HepG2 (cell line): ENCODE data around the gene SCRT2. TPM values are rescaled to one million over a fixed set of nuclear protein-coding genes. Genes with fewer than 3 reads are reported as not detected.

Experiments used
- ATRX ChIP-seq: sonication (generic); formaldehyde crosslinking; IDR thresholded peaks from 2 replicates; pipeline ENCODE4 v1.4.0; 2020; ENCODE audit warnings: missing genetic modification reagents, borderline replicate concordance
- HOXA3 ChIP-seq: sonication (generic); formaldehyde crosslinking; IDR thresholded peaks from 2 replicates; pipeline ENCODE4 v1.5.0; 2020; ENCODE audit warnings: missing genetic modification reagents
- KLF11 ChIP-seq: IDR thresholded peaks from 2 replicates; pipeline ENCODE4 v1.6.1; 2016; ENCODE audit warnings: missing compliant biosample characterization
- KLF13 ChIP-seq: sonication (generic); formaldehyde crosslinking; IDR thresholded peaks from 2 replicates; pipeline ENCODE4 v1.4.0; 2020; ENCODE audit warnings: mild to moderate bottlenecking, missing genetic modification reagents
- PCBP2 ChIP-seq: fragments of 200-400 bp; formaldehyde crosslinking; optimal IDR thresholded peaks from 2 replicates; pipeline ENCODE3; 2018; ENCODE audit warnings: low read length, low read depth; ENCODE audit not compliant: poor library complexity, severe bottlenecking
- REL ChIP-seq: sonication (generic); formaldehyde crosslinking; conservative IDR thresholded peaks from 2 replicates; pipeline ENCODE4 v1.8.0; 2022; ENCODE audit warnings: mild to moderate bottlenecking, missing genetic modification reagents, moderate library complexity
- RFX1 ChIP-seq: fragments of 450-650 bp; IDR thresholded peaks from 2 replicates; pipeline ENCODE4 v1.6.1; 2017
- SMYD3 ChIP-seq: sonication (generic); formaldehyde crosslinking; IDR thresholded peaks from 2 replicates; pipeline ENCODE4 v1.8.1; 2023; ENCODE audit warnings: mild to moderate bottlenecking, missing genetic modification reagents
- TAF1 ChIP-seq: sonication (generic); formaldehyde crosslinking; IDR thresholded peaks from 2 replicates; pipeline ENCODE4 v1.4.0; 2020; ENCODE audit warnings: missing genetic modification reagents
- XRCC5 ChIP-seq: fragments of 200-400 bp; formaldehyde crosslinking; optimal IDR thresholded peaks from 2 replicates; pipeline ENCODE3; 2017; ENCODE audit warnings: mild to moderate bottlenecking, low read length
- ZFP82 ChIP-seq: sonication (generic); formaldehyde crosslinking; IDR thresholded peaks from 2 replicates; pipeline ENCODE4 v1.5.1; 2020; ENCODE audit warnings: mild to moderate bottlenecking, missing genetic modification reagents, borderline replicate concordance
- ZNF235 ChIP-seq: sonication (generic); formaldehyde crosslinking; IDR thresholded peaks from 2 replicates; pipeline ENCODE4 v1.8.1; 2023; ENCODE audit warnings: mild to moderate bottlenecking, missing genetic modification reagents, borderline replicate concordance
- ZNF703 ChIP-seq: sonication (generic); formaldehyde crosslinking; IDR thresholded peaks from 2 replicates; pipeline ENCODE4 v1.5.1; 2020; ENCODE audit warnings: missing genetic modification reagents, mild to moderate bottlenecking, moderate library complexity, borderline replicate concordance
- ZNF782 ChIP-seq: sonication (generic); formaldehyde crosslinking; IDR thresholded peaks from 2 replicates; pipeline ENCODE4 v1.4.0; 2020; ENCODE audit warnings: missing genetic modification reagents, mild to moderate bottlenecking, borderline replicate concordance
- polyA plus RNA-seq, 8 experiments: library from polyadenylated mRNA; depleted of rRNA in 3 of 8; stranded (reverse) in 7 of 8; unstranded in 1 of 8; fragments of >200 nt; fragmentation: Illumina TruSeq in 4 of 8; extraction: Trizol in 4 of 8; gene quantifications; 2 replicates each; pipeline versions ENCODE4 v1.2.1 to v1.2.3, GENCODE V29; 2011 to 2016; ENCODE audit warnings: low read depth in 4 of 8, missing spikeins in 1 of 8, mixed read lengths in 1 of 8; ENCODE audit not compliant: insufficient read depth in 1 of 8
- total RNA-seq, 5 experiments: library from RNA; depleted of rRNA; stranded (reverse); fragments of >200 nt; fragmentation: Illumina TruSeq; extraction: Trizol; gene quantifications; 2 replicates each; pipeline ENCODE4 v1.2.3, GENCODE V29; 2016; ENCODE audit warnings: low read depth in 1 of 5
- TF ChIP-seq, protein P1 (sequence below): sonication (generic); formaldehyde crosslinking; IDR thresholded peaks from 2 replicates; pipeline ENCODE4 v1.5.0; 2020; ENCODE audit warnings: mild to moderate bottlenecking, missing genetic modification reagents, borderline replicate concordance
- TF ChIP-seq, protein P2 (sequence below): sonication (generic); formaldehyde crosslinking; IDR thresholded peaks from 2 replicates; pipeline ENCODE4 v1.5.1; 2020; ENCODE audit warnings: mild to moderate bottlenecking, missing genetic modification reagents, borderline replicate concordance
- TF ChIP-seq, protein P3 (sequence below): sonication (generic); formaldehyde crosslinking; IDR thresholded peaks from 2 replicates; pipeline ENCODE4 v1.9.0; 2021; ENCODE audit warnings: missing genetic modification reagents, borderline replicate concordance
- TF ChIP-seq, protein P4 (sequence below): sonication (generic); formaldehyde crosslinking; IDR thresholded peaks from 2 replicates; pipeline ENCODE4 v1.8.0; 2022; ENCODE audit warnings: mild to moderate bottlenecking, missing genetic modification reagents; ENCODE audit not compliant: insufficient replicate concordance
- TF ChIP-seq, protein P5 (sequence below): sonication (generic); formaldehyde crosslinking; conservative IDR thresholded peaks from 2 replicates; pipeline ENCODE4 v1.4.0; 2020; ENCODE audit warnings: missing genetic modification reagents

The SCRT2 gene
- total and polyA plus RNA-seq, 2 of the 13 experiments (the other 11 are each of a cell fraction or from before 2014, with no cell fraction given) = not detected

DNA sequence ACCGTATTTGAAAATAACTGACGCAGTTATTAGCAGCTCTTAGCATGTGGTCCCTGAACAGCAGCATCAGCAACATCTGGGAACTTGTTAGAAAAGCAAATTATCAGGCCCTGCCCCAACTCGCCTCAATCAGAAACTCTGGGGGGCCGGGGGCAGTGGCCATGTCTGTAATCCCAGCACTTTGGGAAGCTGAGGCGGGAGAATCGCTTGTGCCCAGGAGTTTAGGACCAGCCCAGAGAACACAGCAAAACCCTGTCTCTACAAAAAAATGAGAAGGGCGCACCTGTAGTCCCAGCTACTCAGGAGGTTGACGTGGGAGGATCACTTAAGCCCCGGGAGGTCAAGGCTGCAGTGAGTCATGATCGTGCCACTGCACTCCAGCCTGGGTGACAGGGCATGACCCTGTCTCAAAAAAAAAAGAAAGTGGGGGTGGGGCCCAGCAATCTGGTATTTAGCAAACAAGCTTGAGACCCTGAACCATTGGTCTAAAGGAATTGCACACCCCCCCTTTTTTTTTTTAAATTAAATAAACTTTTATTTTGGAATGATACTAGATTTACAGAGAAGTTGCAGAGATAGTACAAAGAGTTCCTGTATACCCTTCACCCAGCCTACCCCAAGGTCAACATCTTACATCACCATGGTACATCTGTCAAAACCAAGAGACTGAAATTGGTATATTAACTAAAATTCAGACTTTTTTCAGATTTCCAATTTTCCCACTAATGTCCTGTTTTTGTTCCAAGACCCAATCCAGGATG lies 29.3 kb downstream of the SCRT2 start (continued):
- TF ChIP-seq TAF1 (CRISPR knock-in tag) = no peak
- no peak for TF ChIP-seq REL (CRISPR knock-in tag)
- TF ChIP-seq ZNF782 = no peak
- no peak for TF ChIP-seq ZNF703 (CRISPR knock-in tag)
- no peak for TF ChIP-seq HOXA3 (CRISPR knock-in tag)
- no peak for TF ChIP-seq ZNF235 (CRISPR knock-in tag)
- no peak for TF ChIP-seq PCBP2
- TF ChIP-seq, protein P1, sequence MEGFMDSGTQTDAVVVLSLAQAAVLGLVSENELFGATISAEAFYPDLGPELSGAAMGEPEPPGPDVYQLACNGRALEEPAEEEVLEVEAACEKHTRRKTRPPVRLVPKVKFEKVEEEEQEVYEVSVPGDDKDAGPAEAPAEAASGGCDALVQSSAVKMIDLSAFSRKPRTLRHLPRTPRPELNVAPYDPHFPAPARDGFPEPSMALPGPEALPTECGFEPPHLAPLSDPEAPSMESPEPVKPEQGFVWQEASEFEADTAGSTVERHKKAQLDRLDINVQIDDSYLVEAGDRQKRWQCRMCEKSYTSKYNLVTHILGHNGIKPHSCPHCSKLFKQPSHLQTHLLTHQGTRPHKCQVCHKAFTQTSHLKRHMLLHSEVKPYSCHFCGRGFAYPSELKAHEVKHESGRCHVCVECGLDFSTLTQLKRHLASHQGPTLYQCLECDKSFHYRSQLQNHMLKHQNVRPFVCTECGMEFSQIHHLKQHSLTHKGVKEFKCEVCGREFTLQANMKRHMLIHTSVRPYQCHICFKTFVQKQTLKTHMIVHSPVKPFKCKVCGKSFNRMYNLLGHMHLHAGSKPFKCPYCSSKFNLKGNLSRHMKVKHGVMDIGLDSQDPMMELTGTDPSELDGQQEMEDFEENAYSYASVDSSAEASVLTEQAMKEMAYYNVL (CRISPR knock-in tag) = no peak
- no peak for TF ChIP-seq ATRX (CRISPR knock-in tag)
- TF ChIP-seq KLF11 = no peak
- TF ChIP-seq KLF13 (CRISPR knock-in tag) = no peak
- TF ChIP-seq XRCC5 = no peak
- no peak for TF ChIP-seq RFX1
- no peak; the same call in 1 of the 2 replicates for TF ChIP-seq SMYD3 (CRISPR knock-in tag)
- TF ChIP-seq, protein P2, sequence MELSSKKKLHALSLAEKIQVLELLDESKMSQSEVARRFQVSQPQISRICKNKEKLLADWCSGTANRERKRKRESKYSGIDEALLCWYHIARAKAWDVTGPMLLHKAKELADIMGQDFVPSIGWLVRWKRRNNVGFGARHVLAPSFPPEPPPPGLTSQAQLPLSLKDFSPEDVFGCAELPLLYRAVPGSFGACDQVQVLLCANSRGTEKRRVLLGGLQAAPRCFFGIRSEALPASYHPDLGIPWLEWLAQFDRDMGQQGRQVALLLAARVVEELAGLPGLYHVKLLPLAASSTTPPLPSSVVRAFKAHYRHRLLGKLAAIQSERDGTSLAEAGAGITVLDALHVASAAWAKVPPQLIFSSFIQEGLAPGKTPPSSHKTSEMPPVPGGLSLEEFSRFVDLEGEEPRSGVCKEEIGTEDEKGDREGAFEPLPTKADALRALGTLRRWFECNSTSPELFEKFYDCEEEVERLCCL (CRISPR knock-in tag) = no peak
- TF ChIP-seq, protein P3, sequence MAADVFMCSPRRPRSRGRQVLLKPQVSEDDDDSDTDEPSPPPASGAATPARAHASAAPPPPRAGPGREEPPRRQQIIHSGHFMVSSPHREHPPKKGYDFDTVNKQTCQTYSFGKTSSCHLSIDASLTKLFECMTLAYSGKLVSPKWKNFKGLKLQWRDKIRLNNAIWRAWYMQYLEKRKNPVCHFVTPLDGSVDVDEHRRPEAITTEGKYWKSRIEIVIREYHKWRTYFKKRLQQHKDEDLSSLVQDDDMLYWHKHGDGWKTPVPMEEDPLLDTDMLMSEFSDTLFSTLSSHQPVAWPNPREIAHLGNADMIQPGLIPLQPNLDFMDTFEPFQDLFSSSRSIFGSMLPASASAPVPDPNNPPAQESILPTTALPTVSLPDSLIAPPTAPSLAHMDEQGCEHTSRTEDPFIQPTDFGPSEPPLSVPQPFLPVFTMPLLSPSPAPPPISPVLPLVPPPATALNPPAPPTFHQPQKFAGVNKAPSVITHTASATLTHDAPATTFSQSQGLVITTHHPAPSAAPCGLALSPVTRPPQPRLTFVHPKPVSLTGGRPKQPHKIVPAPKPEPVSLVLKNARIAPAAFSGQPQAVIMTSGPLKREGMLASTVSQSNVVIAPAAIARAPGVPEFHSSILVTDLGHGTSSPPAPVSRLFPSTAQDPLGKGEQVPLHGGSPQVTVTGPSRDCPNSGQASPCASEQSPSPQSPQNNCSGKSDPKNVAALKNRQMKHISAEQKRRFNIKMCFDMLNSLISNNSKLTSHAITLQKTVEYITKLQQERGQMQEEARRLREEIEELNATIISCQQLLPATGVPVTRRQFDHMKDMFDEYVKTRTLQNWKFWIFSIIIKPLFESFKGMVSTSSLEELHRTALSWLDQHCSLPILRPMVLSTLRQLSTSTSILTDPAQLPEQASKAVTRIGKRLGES = no peak
- TF ChIP-seq, protein P4, sequence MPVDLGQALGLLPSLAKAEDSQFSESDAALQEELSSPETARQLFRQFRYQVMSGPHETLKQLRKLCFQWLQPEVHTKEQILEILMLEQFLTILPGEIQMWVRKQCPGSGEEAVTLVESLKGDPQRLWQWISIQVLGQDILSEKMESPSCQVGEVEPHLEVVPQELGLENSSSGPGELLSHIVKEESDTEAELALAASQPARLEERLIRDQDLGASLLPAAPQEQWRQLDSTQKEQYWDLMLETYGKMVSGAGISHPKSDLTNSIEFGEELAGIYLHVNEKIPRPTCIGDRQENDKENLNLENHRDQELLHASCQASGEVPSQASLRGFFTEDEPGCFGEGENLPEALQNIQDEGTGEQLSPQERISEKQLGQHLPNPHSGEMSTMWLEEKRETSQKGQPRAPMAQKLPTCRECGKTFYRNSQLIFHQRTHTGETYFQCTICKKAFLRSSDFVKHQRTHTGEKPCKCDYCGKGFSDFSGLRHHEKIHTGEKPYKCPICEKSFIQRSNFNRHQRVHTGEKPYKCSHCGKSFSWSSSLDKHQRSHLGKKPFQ (CRISPR knock-in tag) = no peak
- TF ChIP-seq ZFP82 (CRISPR knock-in tag) = no peak
- TF ChIP-seq, protein P5, sequence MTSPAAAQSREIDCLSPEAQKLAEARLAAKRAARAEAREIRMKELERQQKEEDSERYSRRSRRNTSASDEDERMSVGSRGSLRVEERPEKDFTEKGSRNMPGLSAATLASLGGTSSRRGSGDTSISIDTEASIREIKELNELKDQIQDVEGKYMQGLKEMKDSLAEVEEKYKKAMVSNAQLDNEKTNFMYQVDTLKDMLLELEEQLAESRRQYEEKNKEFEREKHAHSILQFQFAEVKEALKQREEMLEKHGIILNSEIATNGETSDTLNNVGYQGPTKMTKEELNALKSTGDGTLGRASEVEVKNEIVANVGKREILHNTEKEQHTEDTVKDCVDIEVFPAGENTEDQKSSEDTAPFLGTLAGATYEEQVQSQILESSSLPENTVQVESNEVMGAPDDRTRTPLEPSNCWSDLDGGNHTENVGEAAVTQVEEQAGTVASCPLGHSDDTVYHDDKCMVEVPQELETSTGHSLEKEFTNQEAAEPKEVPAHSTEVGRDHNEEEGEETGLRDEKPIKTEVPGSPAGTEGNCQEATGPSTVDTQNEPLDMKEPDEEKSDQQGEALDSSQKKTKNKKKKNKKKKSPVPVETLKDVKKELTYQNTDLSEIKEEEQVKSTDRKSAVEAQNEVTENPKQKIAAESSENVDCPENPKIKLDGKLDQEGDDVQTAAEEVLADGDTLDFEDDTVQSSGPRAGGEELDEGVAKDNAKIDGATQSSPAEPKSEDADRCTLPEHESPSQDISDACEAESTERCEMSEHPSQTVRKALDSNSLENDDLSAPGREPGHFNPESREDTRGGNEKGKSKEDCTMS (CRISPR knock-in tag) = no peak
